Measurements from ENCODE around the gene CFAP77. TPM values are rescaled to one million over a fixed set of nuclear protein-coding genes. Genes with fewer than 3 reads are reported as not detected.

Gene CFAP77
- total and polyA plus RNA-seq, 2 of the 8 experiments (the other 6 are each of a cell fraction or from before 2014, with no cell fraction given): 0.63 to 0.97 TPM

DNA sequence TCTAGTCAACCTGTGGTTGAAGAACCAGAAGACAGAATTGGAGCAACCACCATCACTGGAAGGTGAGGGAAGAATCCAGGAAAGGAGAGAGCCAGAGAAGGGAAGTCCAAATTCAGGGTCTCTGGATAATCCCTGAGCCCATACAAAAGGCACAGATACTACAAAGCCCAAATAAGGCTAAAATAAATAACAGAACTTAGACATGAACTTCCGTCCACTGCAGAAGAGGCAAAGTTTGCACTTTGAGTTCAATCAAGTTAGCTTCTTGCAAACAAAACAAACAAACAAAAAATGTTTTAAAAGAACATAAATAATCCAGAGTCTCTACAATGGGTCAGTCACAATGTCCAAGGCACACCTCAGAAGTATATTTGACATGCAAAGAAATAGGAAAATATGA lies 21.0 kb downstream of the CFAP77 start:
- Histone ChIP-seq H3K56ac (replicated peaks; ENCODE audit: insufficient read length, low read depth, low read length) (no peak overlapping the region), H3K4me2 (ENCODE audit: insufficient read depth in 1 of 2, low read depth in 2 of 2, low read length in 2 of 2) (no peak overlapping the region), H3K36me3 (ENCODE audit: control insufficient read depth in 2 of 4, insufficient read depth in 4 of 4, low read length in 3 of 4) (no peaks in the 10 kb centered on the region), H4K91ac (replicated peaks; ENCODE audit: insufficient read length, low read length) (no peak overlapping the region), H2AFZ (ENCODE audit: low read length) (no peak overlapping the region), H3K4ac (replicated peaks; ENCODE audit: insufficient read length, low read depth, low read length) (no peak overlapping the region), H2AK5ac (ENCODE audit: low read depth, low read length) (no peak overlapping the region), H2BK20ac (ENCODE audit: low read length) (no peak overlapping the region), H3K18ac (ENCODE audit: extremely low read depth, low read length) (no peak overlapping the region), H3K79me1 (ENCODE audit: low read depth, low read length) (no peaks in the 10 kb centered on the region), H2BK15ac (ENCODE audit: low read length) (no peak overlapping the region), H4K8ac (ENCODE audit: extremely low read depth, insufficient read depth, low read length) (no peak overlapping the region), H3K27ac (ENCODE audit: low read depth, low read length) (no peak overlapping the region), H3K23me2 (ENCODE audit: low read depth, low read length) (no peaks in the 10 kb centered on the region), H3K9me3 (ENCODE audit: insufficient read depth in 2 of 2, low read depth in 1 of 2, low read length in 1 of 2) (no peaks in the 10 kb centered on the region), H4K5ac (ENCODE audit: insufficient read length, low read depth, low read length) (no peak overlapping the region), H3K4me1 (replicated peaks in 1 of 4; ENCODE audit: control insufficient read depth in 3 of 4, insufficient read depth in 4 of 4, low read length in 3 of 4) (peaks cover 2 to 9% (median 5%) of the 10 kb centered on the region in 4 experiments; a peak in 6 of 7 replicates), H2BK12ac (ENCODE audit: low read depth, low read length) (no peak overlapping the region), H2BK5ac (ENCODE audit: low read depth, low read length) (no peak overlapping the region), H3K9ac (replicated peaks in 1 of 4; ENCODE audit: extremely low read depth in 1 of 4, low read depth in 3 of 4, low read length in 3 of 4) (no peak overlapping the region), H4K20me1 (replicated peaks in 1 of 2; ENCODE audit: control insufficient read depth in 1 of 2, insufficient read depth in 2 of 2, low read length in 2 of 2) (no peaks in the 10 kb centered on the region), H2BK120ac (replicated peaks; ENCODE audit: low read depth, low read length) (no peak overlapping the region), H3K23ac (ENCODE audit: insufficient read length) (no peak overlapping the region), H3K27me3 (replicated peaks in 1 of 4; ENCODE audit: control insufficient read depth in 3 of 4, extremely low read depth in 1 of 4, insufficient read depth in 3 of 4, low read length in 3 of 4) (no peaks in the 10 kb centered on the region), H3K79me2 (ENCODE audit: control insufficient read depth in 1 of 2, insufficient read depth in 2 of 2, low read length in 2 of 2) (no peaks in the 10 kb centered on the region), H3K4me3 (ENCODE audit: extremely low read depth in 1 of 4, insufficient read depth in 2 of 4, low read depth in 3 of 4, low read length in 4 of 4) (no peak overlapping the region), H3K14ac (ENCODE audit: insufficient read length) (no peak overlapping the region)
- ChIA-PET CTCF (ENCODE audit: partially characterized antibody) (no interaction called here), POLR2A (ENCODE audit: partially characterized antibody) (no interaction called here)
- no peak for TF ChIP-seq EP300 (IDR thresholded peaks at IDR 0.05; ENCODE audit: borderline replicate concordance in 1 of 2, low read depth in 2 of 2, low read length in 2 of 2)
- no peak for TF ChIP-seq ZNF274 (IDR thresholded peaks at IDR 0.05; ENCODE audit: borderline replicate concordance, extremely low read depth, low read length)
- TF ChIP-seq JUND (IDR thresholded peaks at IDR 0.05; ENCODE audit: low read length): no peak
- no peak for TF ChIP-seq RFX5 (IDR thresholded peaks at IDR 0.05; ENCODE audit: borderline replicate concordance, low read depth, low read length)
- TF ChIP-seq HDAC6 (IDR thresholded peaks at IDR 0.05; ENCODE audit: low read depth, low read length): no peak
- TF ChIP-seq TBP (IDR thresholded peaks at IDR 0.05; ENCODE audit: low read depth, low read length): no peak
- 78% methylated on average over 1 of the region's 1 CpG; no CpG with 5 or more reads in 1 of the 2 experiments for WGBS, 2 experiments (ENCODE audit: extremely low coverage in 1 of 2, insufficient coverage in 1 of 2, insufficient read length in 1 of 2, insufficient replicate concordance in 2 of 2, low coverage in 1 of 2, low lambda C conversion rate in 2 of 2, missing lambda C conversion rate in 1 of 2)
- DNase-seq (ENCODE audit: low read depth in 1 of 2, low spot score in 2 of 2) (no peak), FAIRE-seq (no peak)

Data from H1 (cell line).